Right lobe of liver (tissue), 4 donors: ENCODE data around the gene PERM1.

Experiments
- POLR2A ChIP-seq: fragments of 450-650 bp; IDR thresholded peaks from one replicate; pipeline ENCODE4 v1.6.1; 2017; ENCODE audit warnings: antibody characterized with exemption, mild to moderate bottlenecking
- TF ChIP-seq, protein P1 (sequence below), 4 donors: fragments of 200-600 bp in 3 of 4; fragments of 450-650 bp in 1 of 4; IDR thresholded peaks; one replicate each; pipeline versions ENCODE4 v1.5.1 to v1.8.0; 2016 to 2022; ENCODE audit warnings: antibody characterized with exemption in 4 of 4, mild to moderate bottlenecking in 2 of 4
- donor health status: DM: no; HTN: no; CAD: no.
- donor health status: DM: no; HTN: no; CAD: no.
- donor health status: DM: no; HTN: yes; CAD: no.

DNA sequence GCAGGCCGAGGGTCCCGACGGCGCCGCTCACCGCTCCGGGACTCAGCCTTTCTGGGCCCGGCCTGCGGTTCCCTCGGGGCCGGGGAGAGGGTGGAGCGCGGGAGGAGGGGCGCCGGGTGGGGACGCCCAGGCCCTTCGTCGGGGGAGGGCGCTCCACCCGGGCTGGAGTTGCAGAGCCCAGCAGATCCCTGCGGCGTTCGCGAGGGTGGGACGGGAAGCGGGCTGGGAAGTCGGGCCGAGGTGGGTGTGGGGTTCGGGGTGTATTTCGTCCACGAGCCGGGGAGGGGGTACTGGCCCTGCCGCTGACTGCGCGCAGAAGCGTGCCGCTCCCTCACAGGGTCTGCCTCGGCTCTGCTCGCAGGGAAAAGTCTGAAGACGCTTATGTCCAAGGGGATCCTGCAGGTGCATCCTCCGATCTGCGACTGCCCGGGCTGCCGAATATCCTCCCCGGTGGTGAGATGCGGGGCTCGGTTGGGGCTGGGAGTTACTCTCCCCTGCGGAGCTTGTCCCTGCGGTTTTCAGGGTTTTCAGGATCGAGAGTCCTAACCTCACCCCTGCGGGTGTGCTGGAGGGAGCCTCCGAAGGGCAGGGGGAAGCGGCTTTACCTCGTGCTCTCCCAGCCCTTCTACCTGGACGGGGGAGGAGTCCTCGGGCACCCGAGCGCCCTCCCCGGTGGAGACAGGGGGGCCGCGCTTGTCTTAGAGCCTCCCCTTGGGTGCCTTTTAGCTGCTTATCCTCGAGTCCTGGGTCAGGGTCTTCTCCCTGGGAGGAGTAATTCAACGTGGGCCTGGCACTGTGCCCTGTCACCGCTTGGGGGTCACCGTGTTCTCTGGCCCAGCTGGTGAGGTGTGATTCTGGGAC is 56.1 kb downstream of the PERM1 start:
- no peak for TF ChIP-seq POLR2A
- TF ChIP-seq, protein P1, sequence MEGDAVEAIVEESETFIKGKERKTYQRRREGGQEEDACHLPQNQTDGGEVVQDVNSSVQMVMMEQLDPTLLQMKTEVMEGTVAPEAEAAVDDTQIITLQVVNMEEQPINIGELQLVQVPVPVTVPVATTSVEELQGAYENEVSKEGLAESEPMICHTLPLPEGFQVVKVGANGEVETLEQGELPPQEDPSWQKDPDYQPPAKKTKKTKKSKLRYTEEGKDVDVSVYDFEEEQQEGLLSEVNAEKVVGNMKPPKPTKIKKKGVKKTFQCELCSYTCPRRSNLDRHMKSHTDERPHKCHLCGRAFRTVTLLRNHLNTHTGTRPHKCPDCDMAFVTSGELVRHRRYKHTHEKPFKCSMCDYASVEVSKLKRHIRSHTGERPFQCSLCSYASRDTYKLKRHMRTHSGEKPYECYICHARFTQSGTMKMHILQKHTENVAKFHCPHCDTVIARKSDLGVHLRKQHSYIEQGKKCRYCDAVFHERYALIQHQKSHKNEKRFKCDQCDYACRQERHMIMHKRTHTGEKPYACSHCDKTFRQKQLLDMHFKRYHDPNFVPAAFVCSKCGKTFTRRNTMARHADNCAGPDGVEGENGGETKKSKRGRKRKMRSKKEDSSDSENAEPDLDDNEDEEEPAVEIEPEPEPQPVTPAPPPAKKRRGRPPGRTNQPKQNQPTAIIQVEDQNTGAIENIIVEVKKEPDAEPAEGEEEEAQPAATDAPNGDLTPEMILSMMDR (IDR thresholded peaks at IDR 0.05) = no peak
